GM23338 (cell line): ENCODE data around the gene GKN2. TPM values are rescaled to one million over a fixed set of nuclear protein-coding genes. Genes with fewer than 3 reads are reported as not detected.

Source experiments
- ATAC-seq: fragments of 200-7000 bp; cut with Tn5 transposase; 3 replicates; pipeline ENCODE4 v1.9.1; 2020
- DNase-seq: peaks from one replicate; pipeline ENCODE4 v3.0.0-alpha.2; 2015; ENCODE audit warnings: low spot score
- H2AFZ ChIP-seq: fragments of 200-600 bp; sonication (generic); 2 replicates; pipeline ENCODE4 v1.8.0; 2016; ENCODE audit warnings: antibody characterized with exemption, mild to moderate bottlenecking, moderate library complexity
- H3F3A ChIP-seq: fragments of 200-600 bp; sonication (generic); replicated peaks from 2 replicates; pipeline ENCODE4 v1.8.0; 2017; ENCODE audit warnings: antibody characterized with exemption, mixed run types, low read depth
- H3K27ac ChIP-seq: fragments of 200-600 bp; sonication (generic); 2 replicates; pipeline ENCODE4 v1.6.1; 2016; ENCODE audit warnings: low read depth
- H3K27me3 ChIP-seq: fragments of 200-600 bp; sonication (generic); 2 replicates; pipeline ENCODE4 v1.8.0; 2016; ENCODE audit warnings: mild to moderate bottlenecking, mixed run types, moderate library complexity; ENCODE audit not compliant: insufficient read depth
- H3K36me3 ChIP-seq: fragments of 200-600 bp; sonication (generic); 2 replicates; pipeline ENCODE4 v1.8.0; 2016; ENCODE audit warnings: mild to moderate bottlenecking; ENCODE audit not compliant: insufficient read depth
- H3K4me1 ChIP-seq: fragments of 200-600 bp; sonication (generic); 2 replicates; pipeline ENCODE4 v1.8.0; 2016; ENCODE audit warnings: mild to moderate bottlenecking, moderate library complexity; ENCODE audit not compliant: insufficient read depth
- H3K4me2 ChIP-seq: fragments of 200-600 bp; sonication (generic); 2 replicates; pipeline ENCODE4 v1.7.1; 2017; ENCODE audit warnings: mixed run types
- H3K4me3 ChIP-seq: fragments of 200-600 bp; sonication (generic); 2 replicates; pipeline ENCODE4 v1.6.1; 2016; ENCODE audit warnings: mixed run types
- H3K79me2 ChIP-seq: fragments of 200-600 bp; sonication (generic); replicated peaks from 2 replicates; pipeline ENCODE4 v1.8.0; 2017; ENCODE audit warnings: mild to moderate bottlenecking; ENCODE audit not compliant: insufficient read depth
- H3K9me2 ChIP-seq: fragments of 200-600 bp; sonication (generic); 2 replicates; pipeline ENCODE4 v1.8.0; 2017; ENCODE audit not compliant: insufficient read depth
- H4K20me1 ChIP-seq: fragments of 200-600 bp; sonication (generic); replicated peaks from 2 replicates; pipeline ENCODE4 v1.8.0; 2017; ENCODE audit warnings: mild to moderate bottlenecking; ENCODE audit not compliant: insufficient read depth
- H3K27ac Mint-ChIP-seq: 2 replicates; pipeline ENCODE4 v1.8.0; 2020; ENCODE audit warnings: inconsistent platforms, mild to moderate bottlenecking, moderate library complexity, mixed read lengths
- H3K27me3 Mint-ChIP-seq: 3 replicates; pipeline ENCODE4 v1.8.0; 2022; ENCODE audit warnings: low read depth, mild to moderate bottlenecking, moderate library complexity, mixed read lengths, inconsistent platforms; ENCODE audit not compliant: insufficient read depth, poor library complexity
- H3K36me3 Mint-ChIP-seq: 3 replicates; pipeline ENCODE4 v1.8.0; 2021; ENCODE audit warnings: low read depth, mild to moderate bottlenecking, inconsistent platforms, moderate library complexity, mixed read lengths
- H3K4me1 Mint-ChIP-seq: 3 replicates; pipeline ENCODE4 v1.8.0; 2020; ENCODE audit warnings: mild to moderate bottlenecking, inconsistent platforms, mixed read lengths
- H3K4me3 Mint-ChIP-seq: 3 replicates; pipeline ENCODE4 v1.8.0; 2021; ENCODE audit warnings: moderate library complexity, mild to moderate bottlenecking, inconsistent platforms, mixed read lengths
- H3K9me3 Mint-ChIP-seq: 3 replicates; pipeline ENCODE4 v1.8.0; 2020; ENCODE audit warnings: moderate library complexity, mild to moderate bottlenecking, inconsistent platforms, mixed read lengths
- CREB1 ChIP-seq: fragments of 250-450 bp; sonication (Bioruptor Pico); IDR thresholded peaks from 2 replicates; pipeline ENCODE4 v1.5.0; 2020; ENCODE audit warnings: low read depth, mild to moderate bottlenecking, moderate library complexity
- EZH2 ChIP-seq: fragments of 200-600 bp; sonication (generic); IDR thresholded peaks from one replicate; pipeline ENCODE4 v1.8.0; 2017; ENCODE audit warnings: antibody characterized with exemption, mild to moderate bottlenecking, low read depth; ENCODE audit not compliant: unreplicated experiment
- EZH2phosphoT487 ChIP-seq: fragments of 200-600 bp; sonication (generic); IDR thresholded peaks from one replicate; pipeline ENCODE4 v1.8.1; 2018; ENCODE audit warnings: antibody characterized with exemption; ENCODE audit not compliant: unreplicated experiment
- POLR2AphosphoS5 ChIP-seq: IDR thresholded peaks from 2 replicates; pipeline ENCODE4 v1.6.1; 2016; ENCODE audit warnings: antibody characterized with exemption, low read depth
- STAT1 ChIP-seq: IDR thresholded peaks from one replicate; pipeline ENCODE4 v1.6.1; 2016; ENCODE audit warnings: antibody characterized with exemption; ENCODE audit not compliant: unreplicated experiment
- ZNF114 ChIP-seq: fragments of 250-450 bp; sonication (Bioruptor Pico); IDR thresholded peaks from 2 replicates; pipeline ENCODE4 v1.5.0; 2020; ENCODE audit warnings: mild to moderate bottlenecking, moderate library complexity
- polyA plus RNA-seq: library from polyadenylated mRNA; unstranded; fragments of >200 nt; fragmentation: Nextera tagmentation; extraction: Ambion mirVana; gene quantifications from 2 replicates; pipeline ENCODE4 v1.2.1, GENCODE V29; 2016
- total RNA-seq: library from RNA; depleted of rRNA; stranded (reverse); fragments of >200 nt; shearing (Covaris generic); gene quantifications from 2 replicates; pipeline ENCODE4 v1.2.3, GENCODE V29; 2014
- TF ChIP-seq, protein P1 (sequence below): IDR thresholded peaks from 2 replicates; pipeline ENCODE4 v1.6.1; 2016; ENCODE audit warnings: antibody characterized with exemption
- TF ChIP-seq, protein P2 (sequence below), 2 experiments: fragments of 200-600 bp in 1 of 2; sonication (generic) in 1 of 2; conservative IDR thresholded peaks; 2 replicates each; pipeline versions ENCODE4 v1.5.1 to v1.6.1; 2016 to 2017; ENCODE audit warnings: antibody characterized with exemption in 2 of 2, low read depth in 2 of 2, mild to moderate bottlenecking in 2 of 2, moderate library complexity in 1 of 2
- TF ChIP-seq, protein P3 (sequence below): fragments of 250-450 bp; sonication (Bioruptor Pico); IDR thresholded peaks from 2 replicates; pipeline ENCODE4 v1.5.0; 2020; ENCODE audit warnings: mild to moderate bottlenecking, moderate library complexity
- TF ChIP-seq, protein P4 (sequence below): IDR thresholded peaks from one replicate; pipeline ENCODE4 v1.6.1; 2018; ENCODE audit warnings: antibody characterized with exemption; ENCODE audit not compliant: unreplicated experiment

GKN2 gene
- total and polyA plus RNA-seq, 2 experiments from 2014 or later = not detected

DNA sequence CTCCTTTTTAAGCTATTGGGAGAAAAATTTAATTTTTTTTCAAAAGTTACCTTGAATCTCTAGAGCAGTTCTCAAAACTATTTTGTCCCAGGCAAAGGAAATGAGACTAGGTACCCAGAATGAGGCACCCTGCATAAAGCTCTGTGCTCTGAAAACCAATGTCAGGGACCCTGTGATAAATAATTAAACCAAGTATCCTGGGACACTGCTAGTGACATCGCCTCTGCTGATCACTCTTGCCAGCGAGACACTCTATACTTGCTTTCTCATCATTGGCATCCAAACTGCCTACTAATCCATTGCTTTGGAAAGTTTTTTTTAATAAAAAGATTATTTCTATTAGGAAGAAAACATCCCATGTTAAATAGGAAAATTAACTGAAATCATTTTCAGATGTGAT, 23.2 kb upstream of the GKN2 start:
- H3K4me1 ChIP-seq = no peaks in the 10 kb centered on the region
- no peaks in the 10 kb centered on the region for H3K27me3 ChIP-seq
- no peaks in the 10 kb centered on the region for H3K36me3 ChIP-seq
- Mint-ChIP-seq H3K9me3 (no peaks in the 10 kb centered on the region), H3K4me3 (no peak overlapping the region), H3K27ac (no peak overlapping the region), H3K27me3 (no peaks in the 10 kb centered on the region), H3K36me3 (no peaks in the 10 kb centered on the region), H3K4me1 (no peaks in the 10 kb centered on the region)
- H3K4me3 ChIP-seq = no peak overlapping the region
- H4K20me1 ChIP-seq = no peaks in the 10 kb centered on the region
- no peak overlapping the region for H3K4me2 ChIP-seq
- H3K27ac ChIP-seq = no peak overlapping the region
- TF ChIP-seq EZH2phosphoT487 (no peak), EZH2 (no peak), CREB1 (CRISPR knock-in tag) (no peak), ZNF114 (no peak), POLR2AphosphoS5 (no peak), STAT1 (no peak)
- TF ChIP-seq, protein P1, sequence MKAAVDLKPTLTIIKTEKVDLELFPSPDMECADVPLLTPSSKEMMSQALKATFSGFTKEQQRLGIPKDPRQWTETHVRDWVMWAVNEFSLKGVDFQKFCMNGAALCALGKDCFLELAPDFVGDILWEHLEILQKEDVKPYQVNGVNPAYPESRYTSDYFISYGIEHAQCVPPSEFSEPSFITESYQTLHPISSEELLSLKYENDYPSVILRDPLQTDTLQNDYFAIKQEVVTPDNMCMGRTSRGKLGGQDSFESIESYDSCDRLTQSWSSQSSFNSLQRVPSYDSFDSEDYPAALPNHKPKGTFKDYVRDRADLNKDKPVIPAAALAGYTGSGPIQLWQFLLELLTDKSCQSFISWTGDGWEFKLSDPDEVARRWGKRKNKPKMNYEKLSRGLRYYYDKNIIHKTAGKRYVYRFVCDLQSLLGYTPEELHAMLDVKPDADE = no peak
- TF ChIP-seq, protein P2, sequence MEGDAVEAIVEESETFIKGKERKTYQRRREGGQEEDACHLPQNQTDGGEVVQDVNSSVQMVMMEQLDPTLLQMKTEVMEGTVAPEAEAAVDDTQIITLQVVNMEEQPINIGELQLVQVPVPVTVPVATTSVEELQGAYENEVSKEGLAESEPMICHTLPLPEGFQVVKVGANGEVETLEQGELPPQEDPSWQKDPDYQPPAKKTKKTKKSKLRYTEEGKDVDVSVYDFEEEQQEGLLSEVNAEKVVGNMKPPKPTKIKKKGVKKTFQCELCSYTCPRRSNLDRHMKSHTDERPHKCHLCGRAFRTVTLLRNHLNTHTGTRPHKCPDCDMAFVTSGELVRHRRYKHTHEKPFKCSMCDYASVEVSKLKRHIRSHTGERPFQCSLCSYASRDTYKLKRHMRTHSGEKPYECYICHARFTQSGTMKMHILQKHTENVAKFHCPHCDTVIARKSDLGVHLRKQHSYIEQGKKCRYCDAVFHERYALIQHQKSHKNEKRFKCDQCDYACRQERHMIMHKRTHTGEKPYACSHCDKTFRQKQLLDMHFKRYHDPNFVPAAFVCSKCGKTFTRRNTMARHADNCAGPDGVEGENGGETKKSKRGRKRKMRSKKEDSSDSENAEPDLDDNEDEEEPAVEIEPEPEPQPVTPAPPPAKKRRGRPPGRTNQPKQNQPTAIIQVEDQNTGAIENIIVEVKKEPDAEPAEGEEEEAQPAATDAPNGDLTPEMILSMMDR (conservative IDR thresholded peaks at IDR 0.05; ENCODE audit: low read depth in 2 of 2) = no peak
- TF ChIP-seq, protein P3, sequence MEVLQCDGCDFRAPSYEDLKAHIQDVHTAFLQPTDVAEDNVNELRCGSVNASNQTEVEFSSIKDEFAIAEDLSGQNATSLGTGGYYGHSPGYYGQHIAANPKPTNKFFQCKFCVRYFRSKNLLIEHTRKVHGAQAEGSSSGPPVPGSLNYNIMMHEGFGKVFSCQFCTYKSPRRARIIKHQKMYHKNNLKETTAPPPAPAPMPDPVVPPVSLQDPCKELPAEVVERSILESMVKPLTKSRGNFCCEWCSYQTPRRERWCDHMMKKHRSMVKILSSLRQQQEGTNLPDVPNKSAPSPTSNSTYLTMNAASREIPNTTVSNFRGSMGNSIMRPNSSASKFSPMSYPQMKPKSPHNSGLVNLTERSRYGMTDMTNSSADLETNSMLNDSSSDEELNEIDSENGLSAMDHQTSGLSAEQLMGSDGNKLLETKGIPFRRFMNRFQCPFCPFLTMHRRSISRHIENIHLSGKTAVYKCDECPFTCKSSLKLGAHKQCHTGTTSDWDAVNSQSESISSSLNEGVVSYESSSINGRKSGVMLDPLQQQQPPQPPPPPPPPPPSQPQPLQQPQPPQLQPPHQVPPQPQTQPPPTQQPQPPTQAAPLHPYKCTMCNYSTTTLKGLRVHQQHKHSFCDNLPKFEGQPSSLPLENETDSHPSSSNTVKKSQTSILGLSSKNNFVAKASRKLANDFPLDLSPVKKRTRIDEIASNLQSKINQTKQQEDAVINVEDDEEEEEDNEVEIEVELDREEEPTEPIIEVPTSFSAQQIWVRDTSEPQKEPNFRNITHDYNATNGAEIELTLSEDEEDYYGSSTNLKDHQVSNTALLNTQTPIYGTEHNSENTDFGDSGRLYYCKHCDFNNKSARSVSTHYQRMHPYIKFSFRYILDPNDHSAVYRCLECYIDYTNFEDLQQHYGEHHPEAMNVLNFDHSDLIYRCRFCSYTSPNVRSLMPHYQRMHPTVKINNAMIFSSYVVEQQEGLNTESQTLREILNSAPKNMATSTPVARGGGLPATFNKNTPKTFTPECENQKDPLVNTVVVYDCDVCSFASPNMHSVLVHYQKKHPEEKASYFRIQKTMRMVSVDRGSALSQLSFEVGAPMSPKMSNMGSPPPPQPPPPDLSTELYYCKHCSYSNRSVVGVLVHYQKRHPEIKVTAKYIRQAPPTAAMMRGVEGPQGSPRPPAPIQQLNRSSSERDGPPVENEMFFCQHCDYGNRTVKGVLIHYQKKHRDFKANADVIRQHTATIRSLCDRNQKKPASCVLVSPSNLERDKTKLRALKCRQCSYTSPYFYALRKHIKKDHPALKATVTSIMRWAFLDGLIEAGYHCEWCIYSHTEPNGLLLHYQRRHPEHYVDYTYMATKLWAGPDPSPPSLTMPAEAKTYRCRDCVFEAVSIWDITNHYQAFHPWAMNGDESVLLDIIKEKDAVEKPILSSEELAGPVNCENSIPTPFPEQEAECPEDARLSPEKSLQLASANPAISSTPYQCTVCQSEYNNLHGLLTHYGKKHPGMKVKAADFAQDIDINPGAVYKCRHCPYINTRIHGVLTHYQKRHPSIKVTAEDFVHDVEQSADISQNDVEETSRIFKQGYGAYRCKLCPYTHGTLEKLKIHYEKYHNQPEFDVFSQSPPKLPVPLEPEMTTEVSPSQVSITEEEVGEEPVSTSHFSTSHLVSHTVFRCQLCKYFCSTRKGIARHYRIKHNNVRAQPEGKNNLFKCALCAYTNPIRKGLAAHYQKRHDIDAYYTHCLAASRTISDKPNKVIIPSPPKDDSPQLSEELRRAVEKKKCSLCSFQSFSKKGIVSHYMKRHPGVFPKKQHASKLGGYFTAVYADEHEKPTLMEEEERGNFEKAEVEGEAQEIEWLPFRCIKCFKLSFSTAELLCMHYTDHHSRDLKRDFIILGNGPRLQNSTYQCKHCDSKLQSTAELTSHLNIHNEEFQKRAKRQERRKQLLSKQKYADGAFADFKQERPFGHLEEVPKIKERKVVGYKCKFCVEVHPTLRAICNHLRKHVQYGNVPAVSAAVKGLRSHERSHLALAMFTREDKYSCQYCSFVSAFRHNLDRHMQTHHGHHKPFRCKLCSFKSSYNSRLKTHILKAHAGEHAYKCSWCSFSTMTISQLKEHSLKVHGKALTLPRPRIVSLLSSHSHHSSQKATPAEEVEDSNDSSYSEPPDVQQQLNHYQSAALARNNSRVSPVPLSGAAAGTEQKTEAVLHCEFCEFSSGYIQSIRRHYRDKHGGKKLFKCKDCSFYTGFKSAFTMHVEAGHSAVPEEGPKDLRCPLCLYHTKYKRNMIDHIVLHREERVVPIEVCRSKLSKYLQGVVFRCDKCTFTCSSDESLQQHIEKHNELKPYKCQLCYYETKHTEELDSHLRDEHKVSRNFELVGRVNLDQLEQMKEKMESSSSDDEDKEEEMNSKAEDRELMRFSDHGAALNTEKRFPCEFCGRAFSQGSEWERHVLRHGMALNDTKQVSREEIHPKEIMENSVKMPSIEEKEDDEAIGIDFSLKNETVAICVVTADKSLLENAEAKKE = no peak
- TF ChIP-seq, protein P4, sequence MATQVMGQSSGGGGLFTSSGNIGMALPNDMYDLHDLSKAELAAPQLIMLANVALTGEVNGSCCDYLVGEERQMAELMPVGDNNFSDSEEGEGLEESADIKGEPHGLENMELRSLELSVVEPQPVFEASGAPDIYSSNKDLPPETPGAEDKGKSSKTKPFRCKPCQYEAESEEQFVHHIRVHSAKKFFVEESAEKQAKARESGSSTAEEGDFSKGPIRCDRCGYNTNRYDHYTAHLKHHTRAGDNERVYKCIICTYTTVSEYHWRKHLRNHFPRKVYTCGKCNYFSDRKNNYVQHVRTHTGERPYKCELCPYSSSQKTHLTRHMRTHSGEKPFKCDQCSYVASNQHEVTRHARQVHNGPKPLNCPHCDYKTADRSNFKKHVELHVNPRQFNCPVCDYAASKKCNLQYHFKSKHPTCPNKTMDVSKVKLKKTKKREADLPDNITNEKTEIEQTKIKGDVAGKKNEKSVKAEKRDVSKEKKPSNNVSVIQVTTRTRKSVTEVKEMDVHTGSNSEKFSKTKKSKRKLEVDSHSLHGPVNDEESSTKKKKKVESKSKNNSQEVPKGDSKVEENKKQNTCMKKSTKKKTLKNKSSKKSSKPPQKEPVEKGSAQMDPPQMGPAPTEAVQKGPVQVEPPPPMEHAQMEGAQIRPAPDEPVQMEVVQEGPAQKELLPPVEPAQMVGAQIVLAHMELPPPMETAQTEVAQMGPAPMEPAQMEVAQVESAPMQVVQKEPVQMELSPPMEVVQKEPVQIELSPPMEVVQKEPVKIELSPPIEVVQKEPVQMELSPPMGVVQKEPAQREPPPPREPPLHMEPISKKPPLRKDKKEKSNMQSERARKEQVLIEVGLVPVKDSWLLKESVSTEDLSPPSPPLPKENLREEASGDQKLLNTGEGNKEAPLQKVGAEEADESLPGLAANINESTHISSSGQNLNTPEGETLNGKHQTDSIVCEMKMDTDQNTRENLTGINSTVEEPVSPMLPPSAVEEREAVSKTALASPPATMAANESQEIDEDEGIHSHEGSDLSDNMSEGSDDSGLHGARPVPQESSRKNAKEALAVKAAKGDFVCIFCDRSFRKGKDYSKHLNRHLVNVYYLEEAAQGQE = no peak
- ATAC-seq (no peak), DNase-seq (no peak)
- H3F3A ChIP-seq = no peaks in the 10 kb centered on the region
- H3K79me2 ChIP-seq = no peaks in the 10 kb centered on the region
- H2AFZ ChIP-seq = peak overlapping the region; percentile 48; the same call in 1 of the 2 replicates
- no peaks in the 10 kb centered on the region for H3K9me2 ChIP-seq
